ENCODE data around the gene KLHL40.

KLHL40 gene

GRCh38 chr3:42690766-42691680, 5.7 kb downstream of the KLHL40 start:
- DNase-seq: no peak

GRCh38 chr3:42691816-42692666, 6.7 kb downstream of the KLHL40 start:
- no peak for DNase-seq

- no peak for DNase-seq
Measured at GRCh38 chr3:42692667-42693529, 7.6 kb downstream of the KLHL40 start.

DNA sequence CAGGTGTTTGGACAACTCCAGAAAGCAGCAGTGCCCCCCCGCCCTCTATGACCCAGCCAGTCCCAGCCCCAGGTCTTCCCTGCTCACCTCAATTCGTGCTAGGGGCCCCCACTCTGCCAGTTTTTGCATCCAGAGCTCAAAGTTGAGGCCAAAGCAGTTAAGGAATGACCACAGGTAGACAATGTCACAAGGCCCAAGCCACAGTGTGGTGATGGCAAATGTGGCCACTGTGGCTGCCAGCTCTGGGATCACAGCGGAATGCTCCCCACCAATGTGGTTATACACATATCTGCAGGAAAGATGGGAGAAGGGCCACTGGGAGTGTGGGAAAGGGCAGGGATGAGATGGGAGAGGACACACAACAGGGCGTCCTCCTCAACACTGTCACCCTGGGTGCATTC, 8.2 kb downstream of the KLHL40 start:
- no peak for DNase-seq

DNA sequence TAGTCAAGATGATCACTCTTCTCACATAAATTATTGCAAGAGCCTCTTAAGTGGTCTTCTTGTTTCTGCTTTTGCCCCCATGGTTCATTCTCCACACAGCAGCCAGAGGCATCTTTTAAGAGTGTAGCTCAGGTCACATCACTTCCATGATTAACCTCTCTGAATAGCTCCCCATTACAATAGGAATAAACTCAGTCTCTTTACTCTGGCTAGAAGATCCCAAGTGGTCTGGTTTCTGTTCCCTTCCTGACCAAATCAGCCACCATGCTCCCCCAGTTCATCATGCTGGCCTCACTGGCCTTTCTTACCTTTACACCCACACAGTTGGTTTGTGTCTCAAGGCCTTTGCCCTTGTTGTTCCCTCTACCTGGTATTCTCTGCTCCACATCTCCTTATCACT, 9.0 kb downstream of the KLHL40 start:
- no peak for DNase-seq

DNA sequence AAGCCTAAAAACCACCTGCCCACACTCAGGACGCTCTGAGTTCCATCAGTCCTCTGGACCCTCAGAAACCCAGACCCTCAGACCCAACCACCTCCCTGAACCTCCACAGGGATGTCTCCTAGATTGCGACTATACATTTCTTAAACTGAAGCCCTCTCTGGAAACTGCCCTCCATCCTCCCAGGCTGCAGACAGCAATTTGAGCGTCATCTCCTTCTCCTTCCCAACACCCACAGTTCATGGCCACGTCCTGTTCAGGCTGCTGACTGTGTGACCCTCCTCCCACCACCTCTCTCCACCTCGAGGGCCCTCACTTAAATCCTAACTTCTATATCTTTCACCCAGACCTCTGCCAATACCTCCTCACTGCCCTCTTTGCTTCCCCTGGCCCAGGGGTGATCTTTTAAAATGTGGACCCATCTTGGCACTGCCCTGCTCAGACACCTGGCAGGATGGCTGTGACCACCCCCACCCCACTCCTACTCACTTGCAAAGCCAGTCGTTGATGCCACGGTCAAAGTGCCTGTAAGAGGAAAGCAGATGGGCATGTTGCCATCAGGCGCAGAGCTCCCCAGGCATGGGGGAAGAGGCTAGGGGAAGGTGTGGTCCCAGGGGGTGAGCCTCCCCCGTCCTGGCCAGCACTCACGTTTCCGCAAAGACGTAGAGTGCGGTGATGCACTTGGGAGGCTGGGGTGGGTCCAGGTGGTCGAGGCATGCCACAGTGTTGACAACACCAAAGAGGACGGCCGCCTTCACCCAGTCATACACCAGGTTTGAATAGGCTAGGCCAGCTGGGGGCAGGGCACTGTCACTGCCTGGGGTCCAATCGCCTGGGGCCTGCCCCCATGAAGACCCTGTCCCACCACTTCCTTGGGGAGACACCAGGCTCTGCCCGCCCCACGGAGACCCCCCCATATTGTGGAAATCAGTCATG, 11.3 kb downstream of the KLHL40 start:
- no peak for DNase-seq

DNA sequence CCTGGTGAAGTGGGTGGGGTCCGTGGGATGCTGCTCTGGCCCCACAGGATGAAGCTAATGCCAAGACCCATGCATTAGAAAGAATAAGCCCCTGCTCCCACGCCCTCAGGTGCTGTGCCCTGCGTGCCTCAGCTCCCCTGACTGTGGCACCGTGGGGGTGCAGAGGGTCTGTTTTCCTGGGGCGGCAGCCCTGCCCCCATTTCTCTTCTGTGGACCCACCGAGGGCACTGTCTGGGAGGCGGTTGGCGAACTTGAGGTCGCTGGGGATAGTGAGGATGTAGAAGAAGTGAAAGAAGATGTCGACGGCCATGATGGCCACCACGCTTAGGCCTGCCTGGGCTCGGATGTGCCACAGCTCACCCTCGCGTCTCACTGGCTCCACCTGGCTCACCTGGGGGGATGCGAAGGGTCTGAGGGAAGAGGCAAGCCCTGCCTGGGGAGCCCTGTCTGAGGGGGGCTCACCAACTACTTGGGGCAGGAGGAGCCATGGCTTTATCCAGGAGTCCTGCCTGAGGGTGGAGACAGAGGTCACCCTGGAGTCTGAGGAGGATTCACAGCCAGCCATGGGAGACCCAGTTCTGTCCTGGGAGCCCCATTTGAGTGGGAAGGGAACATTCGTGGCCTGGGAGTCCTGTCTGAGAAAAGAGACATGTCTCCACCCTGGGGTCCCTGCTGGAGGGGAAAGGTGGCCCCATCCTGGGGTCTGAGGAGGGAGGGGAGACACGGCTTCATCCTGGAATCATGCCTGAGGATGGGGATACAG, 12.1 kb downstream of the KLHL40 start:
- no peak for DNase-seq

GRCh38 chr3:42698216-42698910, 13.0 kb downstream of the KLHL40 start:
- no peak for DNase-seq

DNA sequence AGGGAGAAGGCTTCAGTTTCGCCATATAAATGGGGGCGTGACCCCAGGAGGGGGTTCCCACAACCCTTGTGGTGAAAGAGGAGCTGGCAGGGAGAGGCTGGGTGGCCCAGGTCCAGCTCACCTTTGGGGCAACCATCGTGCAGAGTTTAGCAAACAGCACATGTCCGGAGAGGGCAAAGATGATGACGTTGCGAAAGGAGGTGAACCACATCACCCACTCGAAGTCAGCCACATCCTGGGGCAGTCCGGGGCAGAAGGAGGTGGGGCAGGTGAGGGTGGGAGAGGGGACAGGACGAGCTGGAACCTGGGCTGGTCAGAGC, 13.5 kb downstream of the KLHL40 start:
- no peak for DNase-seq

- no peak for DNase-seq
Measured at GRCh38 chr3:42699511-42699971, 14.2 kb downstream of the KLHL40 start.

GRCh38 chr3:42700366-42701288, 15.3 kb downstream of the KLHL40 start:
- no peak for DNase-seq

DNA sequence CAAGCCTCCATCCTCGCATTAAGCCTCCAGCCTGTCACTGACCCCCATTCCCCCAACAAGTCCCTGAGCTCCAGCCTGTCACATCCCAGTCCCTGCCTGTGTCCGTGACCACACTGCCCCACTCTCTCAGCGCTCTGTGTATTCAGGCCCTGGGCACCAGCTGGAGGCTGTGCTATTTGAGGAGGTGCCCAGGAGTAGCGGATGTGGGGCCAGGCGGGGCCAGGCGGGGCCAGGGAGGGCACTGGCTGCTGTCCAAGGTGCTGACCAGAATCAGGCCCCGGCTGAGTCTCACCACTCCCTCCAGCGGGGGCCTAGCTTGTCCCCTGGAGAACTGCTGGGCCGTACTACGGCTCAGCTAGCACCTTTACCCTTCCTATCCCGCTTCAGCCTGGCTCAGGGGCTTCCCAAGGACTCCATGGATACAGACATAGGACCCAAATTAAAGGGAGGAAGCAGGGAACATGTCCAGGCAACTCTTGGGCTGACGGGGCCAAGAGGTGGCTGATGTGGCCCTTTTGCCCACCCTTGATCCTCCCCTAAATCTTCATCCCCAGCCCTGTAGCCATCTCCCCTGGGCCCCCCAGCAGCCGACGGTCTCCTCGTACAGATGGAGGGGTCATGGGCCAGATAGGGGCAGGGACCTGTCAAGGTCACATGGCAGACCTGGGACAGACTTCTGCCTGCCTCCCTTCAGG, 16.2 kb downstream of the KLHL40 start:
- DNase-seq: peak in 5 of 6 experiments; percentile 15 to 65 (median 30)

GRCh38 chr3:42702066-42702951, 17.0 kb downstream of the KLHL40 start, which contains the start of gene HHATL:
Gene HHATL, minus strand, starts transcription at chr3:42702798. Its CDS starts 1,972 bp downstream, at chr3:42700826.
- no peak for DNase-seq

DNA sequence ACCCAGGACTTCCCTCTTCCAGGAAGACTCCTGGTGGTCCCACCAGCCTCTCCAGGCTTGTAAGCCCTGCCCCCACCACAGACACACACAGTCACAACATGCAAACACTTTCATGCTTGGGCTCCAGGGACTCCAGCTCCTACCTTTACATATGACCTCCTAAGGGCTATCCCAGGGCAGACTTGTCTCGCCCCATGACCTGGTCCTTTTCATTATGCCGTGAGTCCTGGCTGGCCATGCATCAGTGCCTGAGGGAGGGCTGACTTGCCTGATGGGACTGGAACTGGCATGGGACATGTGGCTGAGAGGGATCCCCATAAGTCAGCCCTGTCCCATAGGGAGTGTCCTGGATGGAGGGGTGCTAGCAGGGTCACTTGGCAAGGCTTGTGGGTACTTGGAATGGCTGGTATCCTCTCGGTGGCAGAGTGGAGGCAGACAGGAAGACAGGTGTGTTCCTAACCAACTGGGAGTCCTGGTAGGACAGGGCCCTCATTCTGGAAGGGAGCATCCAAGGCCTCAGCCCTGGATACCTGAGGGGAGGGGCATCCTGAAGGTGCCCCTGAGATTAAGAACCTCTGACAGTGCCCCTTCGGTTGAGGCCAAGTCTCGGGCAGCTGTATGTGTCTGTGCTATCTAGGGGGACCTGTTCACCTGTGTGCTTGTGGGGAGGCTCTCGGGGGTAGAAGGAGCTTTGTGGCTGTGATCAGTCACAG, 17.8 kb downstream of the KLHL40 start:
- DNase-seq: no peak

DNA sequence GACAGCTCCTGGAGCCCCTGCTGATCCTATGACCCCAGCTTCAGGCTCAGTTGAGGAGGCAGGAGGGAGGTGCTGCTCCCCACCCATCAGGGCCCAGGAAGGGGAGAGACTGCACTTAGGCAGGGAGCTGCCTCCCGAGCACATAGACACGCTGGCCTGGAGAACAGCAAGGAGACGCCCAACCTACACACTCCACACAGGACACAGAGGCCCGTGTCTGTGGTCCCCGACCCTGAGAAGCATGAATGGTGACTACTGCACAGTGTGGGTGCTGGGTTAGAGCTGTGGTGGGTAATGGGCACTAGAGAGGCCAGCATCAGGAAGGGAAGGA, 18.3 kb downstream of the KLHL40 start:
- no peak for DNase-seq

GRCh38 chr3:42704136-42704841, 19.0 kb downstream of the KLHL40 start:
- DNase-seq: no peak
